GM21447 (cell line): ENCODE measurements around the gene POLR2M.

ENCODE experiments used
- ATAC-seq: cut with Tn5 transposase; IDR thresholded peaks from one replicate; pipeline ENCODE4 v1.9.1; 2021; ENCODE audit not compliant: unreplicated experiment

The POLR2M gene

DNA sequence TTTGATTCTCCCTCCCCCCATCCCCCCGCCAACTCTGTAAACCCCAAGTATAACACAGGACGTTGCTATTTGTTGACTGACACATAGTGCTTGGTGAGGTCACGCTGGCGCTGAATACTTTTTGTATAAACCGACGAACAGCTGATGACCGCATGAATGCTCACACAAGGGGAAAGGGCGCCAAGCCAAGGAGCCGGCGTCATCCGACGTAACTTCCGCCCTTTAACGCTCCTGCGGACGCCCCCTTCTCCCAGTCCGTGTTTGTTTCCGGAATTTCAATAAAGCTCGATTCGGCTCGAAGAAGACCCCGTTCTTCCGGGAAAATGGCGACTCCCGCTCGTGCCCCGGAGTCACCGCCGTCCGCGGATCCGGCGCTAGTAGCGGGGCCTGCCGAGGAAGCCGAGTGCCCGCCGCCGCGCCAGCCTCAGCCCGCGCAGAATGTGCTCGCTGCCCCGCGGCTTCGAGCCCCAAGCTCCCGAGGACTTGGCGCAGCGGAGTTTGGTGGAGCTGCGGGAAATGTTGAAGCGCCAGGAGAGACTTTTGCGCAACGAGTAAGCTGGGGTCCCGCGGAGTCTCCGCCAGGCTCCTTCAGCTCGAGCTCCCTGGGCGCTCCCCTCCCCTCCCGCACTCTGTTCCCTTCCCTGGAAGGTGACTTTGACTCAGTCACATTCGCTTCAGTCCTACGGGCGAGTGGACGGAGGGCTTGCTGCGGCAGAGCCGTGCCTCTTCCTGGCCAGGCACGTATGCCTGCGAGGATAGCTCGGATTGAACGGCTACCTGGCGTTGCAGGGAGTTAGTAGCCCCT is at the start of gene POLR2M:
Gene POLR2M, plus strand, starts transcription at position 310 of the 805 bp plus-strand sequence. Its CDS starts 129 bp downstream, at position 439.
- peak; percentile 89 for ATAC-seq

DNA sequence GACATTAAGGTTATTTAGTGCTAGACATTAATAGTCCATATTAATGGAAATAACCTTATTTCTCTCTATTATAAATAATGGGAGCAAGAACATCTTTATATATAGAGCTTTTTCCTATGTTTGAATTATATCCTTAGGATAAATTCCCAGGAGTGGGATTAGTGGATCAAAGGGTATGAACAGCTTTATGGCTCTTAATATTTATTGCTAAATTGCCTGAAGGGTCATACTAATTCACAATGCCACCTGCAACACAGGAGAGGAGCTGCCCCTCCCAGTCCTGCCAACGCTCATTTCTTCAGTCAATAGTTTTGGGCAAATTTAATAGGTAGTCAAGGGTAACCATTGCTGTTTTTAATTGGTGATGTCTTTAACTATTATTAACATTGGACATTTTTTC is 48.9 kb upstream of the POLR2M start:
- no peak for ATAC-seq

DNA sequence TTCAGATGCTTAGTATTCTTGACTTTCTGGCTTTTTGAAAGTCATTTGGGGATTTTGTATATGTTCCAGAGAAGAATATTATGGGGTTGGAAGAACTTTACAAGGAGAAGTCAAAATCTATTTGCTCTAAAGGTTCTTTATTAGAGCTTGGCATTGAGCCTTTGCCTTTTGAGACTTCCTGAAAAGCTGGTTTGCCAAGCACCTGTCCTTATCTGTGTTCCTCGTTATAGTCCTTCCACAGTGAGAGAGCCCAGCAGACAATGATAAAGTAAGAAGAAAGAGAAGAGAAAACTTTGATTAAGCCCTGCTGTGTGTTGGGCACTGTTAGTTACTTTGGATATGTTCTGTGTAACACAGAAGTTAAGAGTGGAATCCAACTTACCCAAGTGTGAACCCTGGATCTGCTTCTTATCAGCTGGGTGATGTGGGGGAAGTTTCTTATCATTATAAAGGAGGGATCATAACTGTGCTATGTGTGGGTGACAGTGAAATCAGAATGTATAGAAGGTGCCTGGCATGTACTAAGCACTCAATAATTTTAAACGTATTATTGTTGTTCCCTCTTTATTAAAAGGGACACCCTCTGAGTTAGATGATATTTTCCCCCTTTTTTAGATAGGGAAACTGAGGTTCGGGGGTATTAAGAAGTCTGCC is 44.3 kb upstream of the POLR2M start:
- ATAC-seq: no peak

DNA sequence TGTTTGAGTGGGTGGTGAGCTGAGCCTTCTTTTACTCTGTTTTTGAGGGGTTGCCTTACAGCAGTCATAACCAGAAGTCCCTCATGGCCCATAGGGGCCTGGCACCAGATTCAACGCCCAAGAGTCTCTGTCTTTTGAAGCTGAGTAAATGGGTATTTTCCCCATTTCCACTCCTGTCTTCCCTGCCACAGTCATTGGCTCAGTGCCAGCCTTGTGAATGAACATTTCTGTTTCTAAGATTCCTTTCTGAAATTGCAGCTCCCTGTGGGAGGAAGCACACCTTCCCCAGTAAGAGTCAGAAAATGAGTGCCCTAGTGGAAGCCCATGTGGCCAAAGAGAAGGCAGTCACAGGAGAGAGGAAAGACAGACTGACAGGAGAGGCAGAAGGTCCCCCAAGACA is 43.7 kb upstream of the POLR2M start:
- ATAC-seq: no peak

DNA sequence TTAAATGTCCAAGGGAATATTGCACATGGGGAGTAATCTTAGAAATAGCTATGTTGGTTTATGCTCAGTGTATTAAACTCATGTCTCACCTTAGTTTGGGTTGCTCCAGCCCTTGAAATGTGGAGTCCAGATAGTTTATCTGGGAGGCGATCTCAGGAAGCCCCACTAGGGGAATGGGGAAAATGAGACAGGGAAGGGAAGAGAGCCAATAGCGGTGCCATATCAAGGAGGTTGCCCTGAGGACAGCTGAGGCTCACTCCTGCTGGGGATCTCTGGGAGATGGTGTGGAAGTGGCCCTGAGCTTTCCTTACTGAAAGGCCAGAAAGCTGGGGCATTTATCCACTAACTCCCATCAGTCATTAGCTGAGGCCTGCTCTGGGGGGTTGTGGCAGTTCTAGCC is 43.3 kb upstream of the POLR2M start:
- ATAC-seq: no peak

DNA sequence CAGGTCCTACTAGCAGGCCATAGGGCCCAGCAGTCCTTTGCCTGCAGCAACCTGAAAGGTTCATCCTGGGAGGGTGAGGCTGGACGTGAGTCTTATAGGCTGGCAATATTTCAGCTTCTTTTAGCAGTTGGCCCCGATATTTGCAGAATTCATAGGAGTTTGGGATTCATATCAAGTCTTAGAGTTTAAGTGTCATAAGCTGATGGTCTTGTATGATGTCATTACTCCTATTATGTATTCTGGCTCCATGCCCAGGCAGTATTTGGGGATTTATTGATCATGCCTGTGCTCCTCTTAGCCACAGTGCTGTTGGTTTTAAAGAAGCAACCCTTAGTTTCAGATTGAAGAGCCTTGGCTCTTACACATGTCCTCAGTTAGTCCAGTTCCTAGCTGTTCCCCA is 41.3 kb upstream of the POLR2M start:
- ATAC-seq: no peak

DNA sequence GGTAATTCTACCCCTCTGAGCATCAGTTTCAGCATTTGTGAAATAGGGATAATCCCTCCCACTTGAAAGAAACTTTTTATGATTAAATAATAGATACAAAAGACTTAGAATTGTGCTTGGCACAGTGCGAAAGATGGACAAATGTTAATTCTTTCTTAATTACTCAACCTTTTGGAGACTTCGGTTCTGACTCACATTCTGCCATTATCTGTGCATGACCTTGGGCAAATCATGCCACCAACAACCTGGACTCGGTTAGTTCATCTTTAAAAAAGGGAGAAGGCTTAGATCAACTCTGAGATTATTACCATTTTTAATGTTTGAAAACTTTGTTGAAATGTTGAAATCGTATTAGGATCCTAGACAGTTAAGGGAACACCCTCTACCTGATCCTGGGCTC is 40.6 kb upstream of the POLR2M start:
- no peak for ATAC-seq

DNA sequence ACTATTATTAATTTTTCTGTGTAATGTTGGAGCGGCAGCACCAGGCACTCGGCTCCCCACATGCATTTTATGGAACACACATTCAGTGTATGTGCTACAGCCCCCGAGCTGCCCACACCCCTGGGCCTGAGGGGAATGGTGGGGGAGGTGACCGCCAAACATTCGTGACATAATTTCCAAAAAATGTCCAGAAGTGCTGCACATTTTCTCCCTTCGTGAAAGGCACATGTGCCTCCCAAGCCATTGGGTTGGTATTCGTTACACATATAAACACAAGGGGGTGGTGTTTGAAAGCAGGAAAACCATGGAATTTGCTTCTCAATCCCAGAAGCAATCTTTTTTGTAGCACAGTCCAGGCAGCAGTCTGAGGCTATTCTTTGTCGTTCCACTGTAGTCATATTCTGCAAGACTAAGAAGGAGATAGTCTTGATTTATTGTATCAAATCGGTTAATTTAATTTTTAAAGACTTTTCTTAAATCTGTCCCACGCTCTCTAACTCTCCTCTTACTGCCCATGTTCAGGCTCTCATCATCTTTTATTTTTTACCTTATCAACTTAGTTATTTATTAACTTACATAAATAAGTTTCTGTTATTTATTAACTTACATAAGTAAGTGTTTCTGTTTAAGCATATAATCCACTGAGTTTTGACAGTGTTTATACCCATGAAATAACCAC is 39.2 kb upstream of the POLR2M start:
- no peak for ATAC-seq

DNA sequence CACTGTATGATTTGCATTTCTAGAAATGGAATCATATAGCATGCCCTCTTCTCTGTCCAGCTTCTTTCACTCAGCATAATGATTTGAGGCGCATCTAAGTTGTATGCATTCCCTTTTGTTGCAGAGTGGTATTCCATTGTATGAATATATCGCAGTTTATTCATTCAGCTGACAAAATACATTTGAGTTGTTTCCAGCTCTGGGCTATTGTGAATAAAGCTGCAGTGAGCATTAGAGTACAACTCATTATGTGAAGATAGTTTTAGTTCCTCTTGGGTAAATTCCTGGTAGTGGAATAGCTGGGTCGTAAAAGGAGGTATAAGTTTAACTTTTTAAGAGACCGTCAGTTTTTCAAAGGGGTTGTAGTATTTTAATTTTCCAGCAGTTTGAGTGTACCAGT is 38.5 kb upstream of the POLR2M start:
- ATAC-seq: no peak

DNA sequence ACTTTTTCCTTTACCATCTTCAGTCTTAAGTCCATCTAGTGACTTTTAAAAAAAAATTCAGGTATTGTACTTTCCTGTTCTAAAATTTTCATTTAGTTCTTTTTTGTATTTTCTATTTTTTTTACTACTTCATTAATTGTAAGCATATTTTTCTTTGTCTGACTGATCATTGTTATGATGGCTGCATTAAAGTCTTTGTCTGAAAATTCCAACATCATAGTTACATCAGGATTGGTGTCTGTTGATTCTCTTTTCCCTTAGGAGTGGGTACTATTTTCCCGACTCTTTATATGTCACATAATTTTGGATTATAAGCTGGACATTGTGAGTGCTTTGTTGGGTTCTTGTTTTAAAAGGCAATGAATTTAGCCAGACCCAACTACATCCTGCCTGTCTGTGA is 34.9 kb upstream of the POLR2M start:
- ATAC-seq: no peak

DNA sequence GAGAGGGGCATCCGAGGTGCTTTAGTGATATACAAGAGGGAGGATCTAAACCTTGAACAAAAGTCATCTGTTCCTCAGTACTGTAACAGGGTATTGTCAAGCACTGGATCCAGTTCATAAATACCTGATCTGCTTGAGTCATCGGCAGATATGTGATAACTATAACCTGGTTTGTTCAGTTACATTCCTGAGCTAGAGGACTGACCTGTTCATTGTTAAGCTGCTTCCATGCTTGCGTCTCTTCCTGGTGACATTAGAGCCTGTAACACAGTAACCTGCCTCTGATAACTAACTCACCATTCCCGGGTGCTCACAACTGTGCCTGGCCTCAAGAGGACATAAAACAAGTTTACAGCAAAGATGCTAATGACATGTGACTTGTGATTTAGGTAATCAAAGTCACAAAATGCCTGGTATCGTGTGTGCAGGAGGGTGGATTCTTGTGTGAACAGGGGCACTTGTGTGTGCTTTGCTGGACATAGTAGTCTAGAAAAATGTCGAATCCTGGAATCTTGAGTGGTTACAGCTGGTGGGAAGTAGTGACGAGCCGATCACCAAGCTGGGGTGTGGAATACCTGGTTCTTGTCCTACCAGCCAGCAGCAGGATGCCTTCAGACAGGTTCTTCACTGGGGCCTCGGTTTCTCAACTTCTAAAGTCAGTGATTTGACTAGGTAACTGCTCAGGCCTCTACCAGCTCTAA is 30.9 kb upstream of the POLR2M start:
- no peak for ATAC-seq

DNA sequence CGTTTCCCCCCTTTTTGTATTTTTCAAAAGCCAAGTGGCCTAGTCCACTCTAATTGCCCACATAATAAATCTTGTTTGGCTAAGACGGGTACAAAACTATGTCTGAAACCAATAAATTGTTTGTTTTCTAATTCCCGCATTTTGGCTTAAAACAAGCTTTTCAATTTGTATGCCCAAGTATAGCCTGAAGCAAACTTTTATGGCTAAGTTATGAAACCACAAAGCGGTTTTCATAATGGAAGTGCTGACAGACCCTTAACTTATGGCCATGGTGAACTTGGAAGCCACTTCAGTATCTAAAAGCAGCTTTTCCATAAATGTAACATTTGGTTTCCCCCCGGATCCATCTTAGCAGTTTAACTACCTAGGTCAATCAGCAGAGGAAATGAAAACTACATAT is 29.9 kb upstream of the POLR2M start:
- no peak for ATAC-seq

DNA sequence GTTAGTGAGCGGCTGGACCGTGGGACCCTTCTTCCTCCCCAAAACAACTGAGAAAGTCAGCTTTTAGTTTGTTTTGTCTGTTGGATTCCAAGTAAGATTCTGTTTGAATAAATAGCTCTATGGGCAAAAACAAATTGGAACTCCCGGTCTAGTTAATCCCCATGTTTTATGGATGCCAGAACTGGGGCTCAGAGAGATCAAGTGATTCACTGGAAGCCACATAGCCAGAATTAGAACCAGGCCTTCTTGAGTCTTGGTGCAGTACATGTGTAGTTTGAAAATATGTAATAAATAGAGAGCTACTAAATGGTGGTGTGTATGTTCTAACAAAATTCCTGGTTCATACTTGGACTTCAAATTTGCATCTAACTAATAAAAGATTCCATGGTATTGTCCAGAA is 29.3 kb upstream of the POLR2M start:
- no peak for ATAC-seq

DNA sequence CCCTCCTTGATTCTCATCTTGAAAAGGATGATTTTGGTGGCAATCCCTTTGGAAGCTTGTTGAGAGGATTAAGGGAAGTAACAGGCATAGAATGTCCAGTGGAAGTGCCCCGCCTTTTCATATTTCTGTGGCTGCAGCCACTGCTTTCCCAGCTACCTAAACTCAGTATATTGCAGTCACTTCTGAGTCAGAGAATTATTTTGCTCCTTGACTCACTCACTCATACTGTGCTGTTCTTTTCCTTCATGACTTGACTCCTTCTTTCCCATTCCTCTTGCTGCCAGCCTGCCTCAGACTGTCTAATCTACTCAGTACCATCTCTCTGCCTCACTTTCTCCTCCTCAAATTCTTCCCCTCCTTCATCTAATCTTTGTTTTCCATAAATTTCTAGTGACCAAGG is 26.5 kb upstream of the POLR2M start:
- ATAC-seq: no peak

DNA sequence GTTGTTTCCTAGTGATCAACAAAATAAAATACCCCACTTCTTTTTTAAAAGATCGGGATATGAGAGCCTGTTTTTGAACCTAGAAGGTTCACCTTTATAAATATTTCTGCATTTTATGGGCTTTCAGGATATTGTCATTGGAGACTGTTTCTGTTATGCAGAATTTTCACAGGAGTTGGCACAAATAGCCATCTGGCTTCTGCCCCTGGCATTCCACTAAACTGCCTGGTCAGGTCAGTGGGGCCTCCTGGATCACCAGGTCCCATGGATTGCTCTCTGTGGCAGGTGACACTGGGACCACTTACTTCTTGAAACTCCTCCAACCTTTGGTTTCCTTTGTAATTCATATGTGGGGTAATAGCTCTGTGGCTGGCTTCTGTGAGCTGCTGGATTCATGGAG is 25.5 kb upstream of the POLR2M start:
- ATAC-seq: no peak

DNA sequence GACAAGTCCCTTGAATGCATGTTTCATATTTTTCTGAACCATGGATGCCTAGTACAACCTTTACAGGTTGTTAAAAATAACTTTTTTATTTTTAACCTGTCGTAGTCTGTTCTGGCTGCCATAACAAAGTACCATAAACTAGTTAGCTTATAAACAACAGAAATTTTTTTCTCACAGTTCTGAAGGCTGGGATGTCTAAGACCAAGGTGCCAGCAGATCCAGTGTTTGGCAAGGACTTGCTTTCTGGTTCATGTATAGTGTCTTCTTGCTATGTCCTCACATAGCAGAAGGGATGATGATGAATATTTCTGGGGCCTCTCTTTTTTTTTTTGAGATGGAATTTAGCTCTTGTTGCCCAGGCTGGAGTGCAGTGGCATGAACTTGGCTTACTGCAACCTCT is 23.0 kb upstream of the POLR2M start:
- ATAC-seq: no peak

DNA sequence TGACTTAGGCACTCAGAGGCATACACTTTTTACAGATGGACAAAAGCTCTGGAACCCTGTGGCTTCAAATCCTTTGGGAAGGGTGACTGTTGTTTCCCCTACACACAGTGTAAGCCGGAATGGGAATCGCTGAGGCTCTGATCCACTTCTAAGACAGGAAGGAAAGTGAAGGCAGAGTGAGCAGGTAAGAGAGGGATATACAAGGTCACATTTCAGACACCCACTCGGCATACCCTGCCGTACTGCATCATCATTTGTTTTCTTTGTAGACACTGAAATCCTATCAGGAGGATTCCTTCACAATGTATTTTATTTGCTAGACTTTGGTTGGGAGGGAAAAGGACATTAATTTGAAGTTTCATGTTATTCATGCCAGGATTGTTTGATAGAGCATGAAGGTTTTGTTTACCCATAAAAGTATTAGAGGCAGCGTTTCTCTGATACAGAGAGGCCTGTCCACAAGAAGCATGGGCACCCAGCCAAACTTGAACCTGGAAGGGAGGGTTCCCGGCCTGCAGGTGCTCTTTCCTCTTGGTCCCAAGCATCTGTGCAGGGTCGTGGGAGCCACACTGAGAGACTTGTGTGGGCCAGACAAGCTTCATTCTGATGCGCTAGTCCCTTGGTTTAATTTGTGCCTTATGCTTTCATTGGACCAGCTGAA is 21.9 kb upstream of the POLR2M start:
- ATAC-seq: no peak

DNA sequence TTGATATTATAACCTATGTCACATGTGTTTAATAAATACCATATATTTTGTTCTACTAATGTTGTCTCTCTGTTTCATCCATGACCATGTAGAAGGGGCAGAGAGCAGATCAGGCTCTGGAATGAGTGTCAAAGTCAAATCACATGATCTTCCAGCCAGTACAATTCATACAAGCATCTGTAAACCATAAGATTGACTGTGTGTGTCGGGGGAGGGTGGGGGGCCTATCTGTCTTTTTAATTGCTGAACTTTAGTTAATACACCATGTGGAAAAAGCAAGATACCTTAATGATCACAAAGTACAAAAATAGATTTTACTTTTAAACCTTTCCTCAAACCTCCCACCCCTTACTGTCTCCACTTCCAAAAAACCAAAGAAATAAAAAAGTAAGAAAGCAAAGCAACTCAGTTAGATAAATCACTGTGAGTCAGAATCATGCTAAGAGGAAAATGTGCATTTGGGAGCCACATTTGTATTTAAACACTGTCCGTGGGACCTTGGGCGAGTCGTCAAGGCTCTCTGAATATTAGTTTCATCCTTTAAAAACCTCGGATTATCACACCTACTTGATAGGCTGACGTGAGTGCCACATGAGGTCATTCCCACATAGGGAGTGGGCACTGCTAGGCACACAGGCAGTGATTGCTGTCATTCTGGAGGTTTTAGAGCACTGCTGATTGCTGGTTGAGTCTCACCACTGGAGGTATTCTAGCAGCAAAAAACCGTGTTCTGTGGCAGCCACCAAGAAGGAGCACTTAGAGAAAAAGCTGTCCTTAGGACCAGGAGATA is 21.0 kb upstream of the POLR2M start:
- no peak for ATAC-seq

DNA sequence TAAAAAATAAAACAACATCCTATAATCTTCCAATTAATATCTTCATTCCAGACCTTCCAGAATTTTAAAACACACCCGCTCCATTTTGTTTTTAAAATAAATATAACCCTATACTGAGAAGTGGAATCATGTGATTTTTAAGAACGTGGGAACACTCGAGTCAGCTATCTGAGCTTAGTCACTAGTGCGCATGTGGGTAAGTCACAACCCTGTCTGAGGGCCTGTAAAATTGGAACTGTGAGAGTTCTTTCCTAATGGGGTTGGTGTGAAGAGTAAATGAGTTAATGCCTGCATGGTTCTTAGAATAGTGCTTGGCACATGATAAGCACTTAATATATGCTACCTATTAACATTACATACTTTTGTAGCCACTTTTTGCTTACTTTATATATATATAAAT is 19.9 kb upstream of the POLR2M start:
- no peak for ATAC-seq

DNA sequence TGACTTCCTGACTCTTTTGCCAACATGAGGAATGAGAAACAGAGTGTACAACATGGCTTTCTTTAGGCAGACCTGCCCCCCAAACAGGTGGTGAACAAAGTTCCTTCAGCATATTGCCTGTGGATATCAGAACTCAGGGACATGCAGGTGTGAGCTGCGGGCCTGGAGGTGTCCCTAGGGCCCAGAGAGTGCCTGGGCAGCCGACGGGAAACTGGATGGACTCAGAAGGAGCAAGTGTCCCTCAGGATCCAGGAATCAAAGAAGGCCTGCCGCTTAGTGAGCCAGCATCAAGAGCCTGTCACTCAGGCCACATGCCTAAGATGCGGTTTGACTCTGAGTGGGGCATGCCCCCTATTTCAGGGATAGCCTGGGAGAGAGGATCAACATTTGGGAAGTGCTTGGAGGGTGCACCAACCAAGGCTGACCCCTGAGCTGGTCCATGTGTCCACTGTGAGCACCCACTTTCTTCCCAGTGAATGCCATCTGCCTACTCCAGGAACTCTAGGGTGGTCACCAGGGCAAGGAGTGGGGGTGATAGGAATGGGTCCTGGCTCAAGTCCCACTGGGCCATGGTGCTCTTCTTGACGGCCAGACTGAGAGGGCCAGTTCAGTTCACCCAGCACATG is 16.1 kb upstream of the POLR2M start:
- ATAC-seq: no peak
